Right lobe of liver (tissue), 4 donors: Measurements from ENCODE around the gene DNMBP.
A peak's percentile ranks its signal among the peaks of the same experiment; 100 is the strongest.

Experiments
- POLR2A ChIP-seq: fragments of 450-650 bp; IDR thresholded peaks from one replicate; pipeline ENCODE4 v1.6.1; 2017; ENCODE audit warnings: antibody characterized with exemption, mild to moderate bottlenecking
- TF ChIP-seq, protein P1 (sequence below), 4 donors: fragments of 200-600 bp in 3 of 4; fragments of 450-650 bp in 1 of 4; IDR thresholded peaks; one replicate each; pipeline versions ENCODE4 v1.5.1 to v1.8.0; 2016 to 2022; ENCODE audit warnings: antibody characterized with exemption in 4 of 4, mild to moderate bottlenecking in 2 of 4
- donor health status: DM: no; HTN: no; CAD: no.
- donor health status: DM: no; HTN: no; CAD: no.
- donor health status: DM: no; HTN: yes; CAD: no.

DNA sequence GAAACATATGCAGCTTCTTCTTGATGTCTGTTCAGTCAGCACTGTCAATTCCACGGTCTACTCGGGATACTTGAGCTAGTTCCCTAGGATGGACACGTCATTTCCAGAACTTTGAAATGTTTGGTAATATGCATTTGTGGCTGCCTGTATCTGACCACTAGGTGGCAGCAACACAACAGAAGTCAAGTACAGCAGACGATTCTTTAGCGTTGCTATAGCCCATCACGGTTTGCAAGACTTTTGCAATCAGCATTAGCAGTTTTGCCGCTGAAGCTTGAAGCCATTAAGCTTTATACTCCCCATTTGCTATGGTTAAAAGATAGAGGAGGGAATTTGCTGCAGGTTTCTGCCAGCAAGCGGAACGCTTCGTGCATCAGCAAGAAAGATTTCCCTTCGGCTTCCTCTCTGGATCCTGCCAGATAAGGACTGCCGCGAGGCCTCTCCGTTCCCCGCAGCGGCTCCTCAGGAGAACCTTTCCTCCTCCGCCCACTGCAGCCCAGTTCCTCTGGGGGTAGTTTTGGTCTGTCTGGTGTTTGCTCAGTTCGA lies 163.8 kb downstream of the DNMBP start:
- TF ChIP-seq POLR2A: no peak
- TF ChIP-seq, protein P1, sequence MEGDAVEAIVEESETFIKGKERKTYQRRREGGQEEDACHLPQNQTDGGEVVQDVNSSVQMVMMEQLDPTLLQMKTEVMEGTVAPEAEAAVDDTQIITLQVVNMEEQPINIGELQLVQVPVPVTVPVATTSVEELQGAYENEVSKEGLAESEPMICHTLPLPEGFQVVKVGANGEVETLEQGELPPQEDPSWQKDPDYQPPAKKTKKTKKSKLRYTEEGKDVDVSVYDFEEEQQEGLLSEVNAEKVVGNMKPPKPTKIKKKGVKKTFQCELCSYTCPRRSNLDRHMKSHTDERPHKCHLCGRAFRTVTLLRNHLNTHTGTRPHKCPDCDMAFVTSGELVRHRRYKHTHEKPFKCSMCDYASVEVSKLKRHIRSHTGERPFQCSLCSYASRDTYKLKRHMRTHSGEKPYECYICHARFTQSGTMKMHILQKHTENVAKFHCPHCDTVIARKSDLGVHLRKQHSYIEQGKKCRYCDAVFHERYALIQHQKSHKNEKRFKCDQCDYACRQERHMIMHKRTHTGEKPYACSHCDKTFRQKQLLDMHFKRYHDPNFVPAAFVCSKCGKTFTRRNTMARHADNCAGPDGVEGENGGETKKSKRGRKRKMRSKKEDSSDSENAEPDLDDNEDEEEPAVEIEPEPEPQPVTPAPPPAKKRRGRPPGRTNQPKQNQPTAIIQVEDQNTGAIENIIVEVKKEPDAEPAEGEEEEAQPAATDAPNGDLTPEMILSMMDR (IDR thresholded peaks at IDR 0.05): peak; percentile 89 to 97 (median 92)
